PFSK-1 (cell line): Measurements from ENCODE around the gene AHCYL1.

Source experiments
- FOXP2 ChIP-seq: optimal IDR thresholded peaks from 2 replicates; pipeline ENCODE3; 2011; ENCODE audit warnings: borderline replicate concordance, control low read depth, inconsistent platforms; ENCODE audit not compliant: insufficient read depth; ENCODE audit errors: extremely low read length, extremely low read depth
- POLR2AphosphoS5 ChIP-seq: IDR thresholded peaks from 2 replicates; pipeline ENCODE4 v1.6.1; 2012; ENCODE audit warnings: low read depth, mild to moderate bottlenecking, control low read depth, low read length, moderate library complexity
- SIN3A ChIP-seq: IDR thresholded peaks from 2 replicates; pipeline ENCODE4 v1.6.1; 2012; ENCODE audit warnings: mild to moderate bottlenecking, low read length, moderate library complexity, borderline replicate concordance; ENCODE audit not compliant: insufficient read depth
- TAF1 ChIP-seq: IDR thresholded peaks from 2 replicates; pipeline ENCODE4 v1.6.1; 2012; ENCODE audit warnings: low read length, control low read depth, borderline replicate concordance; ENCODE audit not compliant: insufficient read depth
- TF ChIP-seq, protein P1 (sequence below), 2 experiments: IDR thresholded peaks; 2 replicates each; pipeline versions ENCODE4 v1.6.1 to v1.8.0; 2011 to 2012; ENCODE audit warnings: low read depth in 2 of 2, low read length in 2 of 2, control low read depth in 1 of 2, inconsistent platforms in 1 of 2, mild to moderate bottlenecking in 1 of 2, moderate library complexity in 1 of 2; ENCODE audit not compliant: insufficient read depth in 1 of 2

Gene AHCYL1

DNA sequence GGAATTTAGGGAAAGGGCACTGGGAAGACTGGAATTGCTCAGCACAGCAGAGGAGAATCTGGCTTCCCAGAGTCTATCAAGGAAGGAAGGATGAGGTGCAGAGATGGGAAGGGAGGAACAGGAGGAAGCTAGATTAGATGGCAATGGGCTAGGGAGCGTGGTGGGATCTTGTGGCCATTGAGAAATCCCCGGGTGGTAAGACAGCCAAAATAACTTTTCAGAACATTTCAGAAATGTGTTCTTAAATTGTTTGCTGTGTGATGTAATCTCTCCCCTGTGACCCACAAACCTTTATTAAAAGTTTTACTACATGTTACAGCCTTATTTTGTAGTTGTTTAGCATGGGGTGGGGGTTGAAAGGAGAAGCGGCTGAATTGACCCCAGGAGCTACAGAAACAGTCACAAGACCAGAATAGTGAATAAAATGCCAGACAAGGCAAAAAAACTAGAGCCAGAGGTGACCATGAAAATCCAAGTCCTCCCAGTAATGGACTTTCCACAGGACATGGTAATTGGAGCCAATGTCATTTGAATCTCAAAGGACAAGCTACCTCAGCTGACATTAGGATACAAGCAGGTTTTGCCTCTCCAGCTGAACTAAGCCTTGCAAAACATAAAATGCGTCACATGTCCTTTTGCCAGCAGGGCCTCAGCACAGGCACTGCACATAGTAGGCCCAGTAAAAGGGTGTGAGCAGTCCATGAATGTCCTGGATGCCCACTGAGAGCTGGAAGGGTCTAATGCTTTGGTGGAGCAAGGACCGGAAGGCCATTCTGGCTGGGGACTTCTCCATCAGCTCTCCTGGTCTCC lies 980 bp upstream of the AHCYL1 start:
- no peak for TF ChIP-seq SIN3A
- TF ChIP-seq TAF1: no peak
- TF ChIP-seq, protein P1, sequence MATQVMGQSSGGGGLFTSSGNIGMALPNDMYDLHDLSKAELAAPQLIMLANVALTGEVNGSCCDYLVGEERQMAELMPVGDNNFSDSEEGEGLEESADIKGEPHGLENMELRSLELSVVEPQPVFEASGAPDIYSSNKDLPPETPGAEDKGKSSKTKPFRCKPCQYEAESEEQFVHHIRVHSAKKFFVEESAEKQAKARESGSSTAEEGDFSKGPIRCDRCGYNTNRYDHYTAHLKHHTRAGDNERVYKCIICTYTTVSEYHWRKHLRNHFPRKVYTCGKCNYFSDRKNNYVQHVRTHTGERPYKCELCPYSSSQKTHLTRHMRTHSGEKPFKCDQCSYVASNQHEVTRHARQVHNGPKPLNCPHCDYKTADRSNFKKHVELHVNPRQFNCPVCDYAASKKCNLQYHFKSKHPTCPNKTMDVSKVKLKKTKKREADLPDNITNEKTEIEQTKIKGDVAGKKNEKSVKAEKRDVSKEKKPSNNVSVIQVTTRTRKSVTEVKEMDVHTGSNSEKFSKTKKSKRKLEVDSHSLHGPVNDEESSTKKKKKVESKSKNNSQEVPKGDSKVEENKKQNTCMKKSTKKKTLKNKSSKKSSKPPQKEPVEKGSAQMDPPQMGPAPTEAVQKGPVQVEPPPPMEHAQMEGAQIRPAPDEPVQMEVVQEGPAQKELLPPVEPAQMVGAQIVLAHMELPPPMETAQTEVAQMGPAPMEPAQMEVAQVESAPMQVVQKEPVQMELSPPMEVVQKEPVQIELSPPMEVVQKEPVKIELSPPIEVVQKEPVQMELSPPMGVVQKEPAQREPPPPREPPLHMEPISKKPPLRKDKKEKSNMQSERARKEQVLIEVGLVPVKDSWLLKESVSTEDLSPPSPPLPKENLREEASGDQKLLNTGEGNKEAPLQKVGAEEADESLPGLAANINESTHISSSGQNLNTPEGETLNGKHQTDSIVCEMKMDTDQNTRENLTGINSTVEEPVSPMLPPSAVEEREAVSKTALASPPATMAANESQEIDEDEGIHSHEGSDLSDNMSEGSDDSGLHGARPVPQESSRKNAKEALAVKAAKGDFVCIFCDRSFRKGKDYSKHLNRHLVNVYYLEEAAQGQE (IDR thresholded peaks at IDR 0.05; ENCODE audit: insufficient read depth in 1 of 2, low read depth in 2 of 2, low read length in 2 of 2): no peak
- no peak for TF ChIP-seq FOXP2
- TF ChIP-seq POLR2AphosphoS5: no peak

DNA sequence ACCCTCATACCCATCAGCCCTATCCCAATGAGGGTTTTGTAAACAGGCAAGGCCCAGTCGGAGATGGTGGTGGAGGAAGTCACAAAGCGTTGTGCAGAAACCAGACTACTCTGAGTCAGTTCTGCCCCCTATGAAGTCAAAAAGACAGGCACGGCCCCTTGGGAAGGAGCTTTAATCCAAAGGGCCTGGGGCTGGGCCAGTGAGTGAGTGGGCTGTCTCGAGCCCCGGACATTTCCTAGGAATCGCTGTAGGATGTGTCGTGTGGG lies 442 bp upstream of the AHCYL1 start:
- TF ChIP-seq TAF1 (no peak), POLR2AphosphoS5 (no peak), SIN3A (no peak), FOXP2 (no peak)
- TF ChIP-seq, protein P1 (IDR thresholded peaks at IDR 0.05; ENCODE audit: insufficient read depth in 1 of 2, low read depth in 2 of 2, low read length in 2 of 2): no peak

DNA sequence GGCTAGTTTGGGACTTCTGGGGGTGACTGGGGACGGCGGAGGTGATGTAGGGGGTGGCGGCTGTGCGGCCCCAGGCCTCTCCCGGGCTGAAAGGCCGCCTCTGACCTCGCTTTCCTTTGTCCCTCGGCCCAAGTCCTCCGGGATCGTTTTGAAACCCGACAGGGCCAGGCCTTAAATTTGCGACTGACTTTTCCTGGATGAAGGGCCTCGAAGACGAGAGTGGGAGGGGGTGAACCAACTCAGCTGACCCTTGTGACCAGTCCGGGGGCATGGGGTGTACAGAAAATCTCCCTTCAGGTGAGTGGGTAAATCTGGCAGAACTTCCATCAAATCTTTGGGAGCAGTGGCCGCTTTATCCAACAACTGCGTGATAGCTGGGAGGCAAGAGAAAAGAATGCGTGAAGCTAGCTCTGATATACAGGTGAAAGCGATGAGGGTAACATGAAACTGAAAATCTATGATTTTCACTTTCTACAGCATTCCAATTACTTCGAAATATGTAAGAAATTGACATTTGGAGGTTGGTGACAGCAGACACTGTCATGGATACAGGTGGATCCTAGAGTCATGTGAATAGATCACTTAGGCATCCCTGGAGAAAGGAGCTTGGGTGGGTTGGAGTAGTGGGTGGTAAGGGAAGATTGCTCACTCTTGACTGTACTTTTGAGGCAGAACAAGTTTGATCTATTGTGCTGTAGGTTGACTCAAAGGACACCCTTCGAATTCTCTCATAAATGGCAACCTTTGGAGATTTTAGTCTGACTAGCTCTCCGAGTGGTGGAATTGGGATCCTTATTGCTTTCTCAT lies 885 bp downstream of the AHCYL1 start:
- TF ChIP-seq TAF1 (no peak), POLR2AphosphoS5 (no peak), SIN3A (no peak), FOXP2 (no peak)
- TF ChIP-seq, protein P1 (IDR thresholded peaks at IDR 0.05; ENCODE audit: insufficient read depth in 1 of 2, low read depth in 2 of 2, low read length in 2 of 2): no peak

DNA sequence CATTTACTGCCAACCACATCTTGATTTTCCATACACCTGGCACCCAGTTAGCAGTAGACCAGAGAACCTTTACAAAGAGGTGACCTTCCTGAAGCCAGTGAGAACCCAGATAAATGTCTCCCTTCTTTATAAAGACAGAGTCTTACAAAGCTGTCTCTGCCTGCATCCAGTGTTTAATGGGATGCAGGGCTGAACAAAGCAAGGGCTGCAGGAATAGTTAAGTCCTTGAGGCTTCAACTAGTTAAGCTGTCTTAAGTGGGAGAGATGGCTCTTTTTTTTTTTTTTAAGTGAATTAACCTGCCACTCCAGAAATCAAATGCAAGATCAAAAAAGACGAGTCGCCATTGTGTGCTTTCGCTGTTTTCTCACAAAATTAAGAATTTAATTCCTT lies 1.5 kb downstream of the AHCYL1 start:
- TF ChIP-seq FOXP2 (no peak), POLR2AphosphoS5 (no peak), SIN3A (no peak), TAF1 (no peak)
- TF ChIP-seq, protein P1 (IDR thresholded peaks at IDR 0.05; ENCODE audit: insufficient read depth in 1 of 2, low read depth in 2 of 2, low read length in 2 of 2): no peak
